ENCODE results near the gene RHAG.
"Not testable (repeated sequence)": the region's sequence is repeated elsewhere in the genome, so short reads cannot be mapped to it uniquely, and the experiment has no call there.

Gene RHAG

DNA sequence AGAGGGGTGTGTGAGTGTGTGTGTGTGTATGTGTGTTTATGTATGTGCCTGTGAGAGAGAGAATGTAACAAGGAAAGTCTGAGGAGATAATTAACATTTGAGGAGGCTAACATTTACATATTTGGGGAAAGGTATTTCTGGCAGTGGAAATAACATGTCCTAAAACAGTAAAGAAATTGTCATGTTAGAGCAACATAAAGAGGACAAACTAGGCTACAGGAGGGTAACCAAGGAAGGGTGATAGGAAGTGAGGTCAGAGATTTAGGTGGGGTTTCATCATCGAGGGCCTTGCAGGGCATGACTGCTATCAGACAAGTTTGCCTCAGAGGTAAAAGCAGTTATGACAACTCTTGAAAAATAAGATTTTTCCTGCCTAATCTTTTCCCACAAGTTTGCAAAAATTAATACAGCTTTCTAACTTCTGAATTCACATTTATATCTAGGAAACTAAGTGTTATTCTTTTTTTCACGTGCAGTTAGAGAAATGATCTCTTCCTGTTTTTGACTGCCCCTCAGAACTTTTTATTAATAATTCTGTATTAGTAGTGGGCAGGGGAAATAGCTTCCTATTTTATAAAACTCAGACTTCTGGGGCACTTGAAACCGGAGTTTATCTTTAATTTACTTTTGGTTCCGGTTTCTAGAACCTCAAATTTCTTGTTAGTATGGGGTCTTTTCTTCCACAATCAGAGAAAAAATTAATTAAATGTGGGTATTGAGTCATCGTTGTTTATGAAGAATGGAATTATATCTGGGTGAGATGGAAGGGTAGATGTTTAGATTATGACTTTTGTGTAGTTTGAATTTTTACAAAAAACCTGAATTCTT is 30.5 kb upstream of the RHAG start:
- DNase-seq (ENCODE audit: low spot score) = no peak
- Histone ChIP-seq H4K8ac (ENCODE audit: low read depth, low read length) (no peak overlapping the region), H3K79me1 (ENCODE audit: low read depth, low read length) (no peaks in the 10 kb centered on the region), H2AK5ac (ENCODE audit: low read depth, low read length) (no peak overlapping the region), H3K14ac (ENCODE audit: low read length) (no peak overlapping the region), H3K27me3 (ENCODE audit: control insufficient read depth in 3 of 3, insufficient read depth in 3 of 3, low read depth in 1 of 3, low read length in 3 of 3) (no peaks in the 10 kb centered on the region), H4K91ac (ENCODE audit: low read depth, low read length, poor library complexity) (no peak overlapping the region), H3K18ac (ENCODE audit: low read length) (no peak overlapping the region), H3K4me1 (ENCODE audit: control insufficient read depth in 2 of 2, insufficient read depth in 1 of 2, low read depth in 1 of 2, low read length in 2 of 2) (peaks cover 0 to 2% of the 10 kb centered on the region in 2 donors), H3K4ac (ENCODE audit: low read length) (no peak overlapping the region), H3K36me3 (replicated peaks in 1 of 2; ENCODE audit: control insufficient read depth in 2 of 2, insufficient read depth in 2 of 2, low read length in 2 of 2) (no peaks in the 10 kb centered on the region), H2BK12ac (ENCODE audit: low read length) (no peak overlapping the region), H3K9me3 (replicated peaks in 1 of 2; ENCODE audit: control insufficient read depth in 2 of 2, insufficient read depth in 1 of 2, low read depth in 1 of 2, low read length in 2 of 2) (no peaks in the 10 kb centered on the region), H2BK5ac (ENCODE audit: low read length) (no peak overlapping the region), H3K4me2 (ENCODE audit: insufficient read depth, low read length, poor library complexity, severe bottlenecking) (no peak overlapping the region), H3K9ac (ENCODE audit: low read depth, low read length, poor library complexity) (no peak overlapping the region), H3K4me3 (ENCODE audit: low read length in 2 of 2) (no peak overlapping the region), H3K27ac (replicated peaks; ENCODE audit: low read length) (no peak overlapping the region), H2BK120ac (ENCODE audit: low read depth, low read length) (no peak overlapping the region), H2AFZ (ENCODE audit: low read length) (no peak overlapping the region), H2BK15ac (ENCODE audit: low read length) (no peak overlapping the region), H3K23ac (ENCODE audit: low read depth, low read length, poor library complexity) (no peak overlapping the region)
- WGBS, 2 donors (ENCODE audit: extremely low coverage in 2 of 2, insufficient read length in 2 of 2, insufficient replicate concordance in 1 of 2) = 100% methylated on average over 1 of the region's 5 CpGs; no CpG with 5 or more reads in 1 of the 2 donors

DNA sequence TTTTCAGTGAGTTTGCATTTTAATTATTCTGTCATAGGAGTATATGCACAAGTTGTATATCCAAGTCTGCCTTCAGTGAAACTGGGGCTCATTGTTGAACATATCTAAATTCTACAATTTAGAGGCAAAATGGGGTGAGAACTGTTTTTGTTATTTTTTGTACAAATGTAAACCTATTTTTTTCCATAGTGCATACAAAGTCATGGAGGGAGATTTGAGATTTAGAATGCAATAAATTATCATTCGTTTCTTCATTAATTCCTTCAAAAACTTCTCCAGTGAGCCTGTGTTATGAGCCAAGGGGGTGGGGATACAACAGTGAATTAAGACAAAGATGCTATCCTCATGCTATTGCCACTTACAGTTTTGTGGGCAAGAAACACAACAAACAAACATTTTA is 29.8 kb upstream of the RHAG start:
- Histone ChIP-seq H4K91ac (ENCODE audit: low read depth, low read length, poor library complexity) (no peak overlapping the region), H3K14ac (ENCODE audit: low read length) (no peak overlapping the region), H3K23ac (ENCODE audit: low read depth, low read length, poor library complexity) (no peak overlapping the region), H3K4me1 (ENCODE audit: control insufficient read depth in 2 of 2, insufficient read depth in 1 of 2, low read depth in 1 of 2, low read length in 2 of 2) (peaks cover 0 to 2% of the 10 kb centered on the region in 2 donors), H3K4ac (ENCODE audit: low read length) (no peak overlapping the region), H3K9ac (ENCODE audit: low read depth, low read length, poor library complexity) (no peak overlapping the region), H3K9me3 (replicated peaks in 1 of 2; ENCODE audit: control insufficient read depth in 2 of 2, insufficient read depth in 1 of 2, low read depth in 1 of 2, low read length in 2 of 2) (no peaks in the 10 kb centered on the region), H2BK12ac (ENCODE audit: low read length) (no peak overlapping the region), H4K8ac (ENCODE audit: low read depth, low read length) (no peak overlapping the region), H2BK5ac (ENCODE audit: low read length) (no peak overlapping the region), H2BK120ac (ENCODE audit: low read depth, low read length) (no peak overlapping the region), H2AK5ac (ENCODE audit: low read depth, low read length) (no peak overlapping the region), H3K27ac (replicated peaks; ENCODE audit: low read length) (no peak overlapping the region), H3K36me3 (replicated peaks in 1 of 2; ENCODE audit: control insufficient read depth in 2 of 2, insufficient read depth in 2 of 2, low read length in 2 of 2) (no peaks in the 10 kb centered on the region), H3K18ac (ENCODE audit: low read length) (no peak overlapping the region), H2AFZ (ENCODE audit: low read length) (no peak overlapping the region), H2BK15ac (ENCODE audit: low read length) (no peak overlapping the region), H3K27me3 (ENCODE audit: control insufficient read depth in 3 of 3, insufficient read depth in 3 of 3, low read depth in 1 of 3, low read length in 3 of 3) (no peaks in the 10 kb centered on the region), H3K4me3 (ENCODE audit: low read length in 2 of 2) (no peak overlapping the region), H3K4me2 (ENCODE audit: insufficient read depth, low read length, poor library complexity, severe bottlenecking) (no peak overlapping the region), H3K79me1 (ENCODE audit: low read depth, low read length) (no peaks in the 10 kb centered on the region)
- WGBS, 2 donors (ENCODE audit: extremely low coverage in 2 of 2, insufficient read length in 2 of 2, insufficient replicate concordance in 1 of 2) = no CpG with 5 or more reads among the region's 1 CpG
- no peak for DNase-seq (ENCODE audit: low spot score)

DNA sequence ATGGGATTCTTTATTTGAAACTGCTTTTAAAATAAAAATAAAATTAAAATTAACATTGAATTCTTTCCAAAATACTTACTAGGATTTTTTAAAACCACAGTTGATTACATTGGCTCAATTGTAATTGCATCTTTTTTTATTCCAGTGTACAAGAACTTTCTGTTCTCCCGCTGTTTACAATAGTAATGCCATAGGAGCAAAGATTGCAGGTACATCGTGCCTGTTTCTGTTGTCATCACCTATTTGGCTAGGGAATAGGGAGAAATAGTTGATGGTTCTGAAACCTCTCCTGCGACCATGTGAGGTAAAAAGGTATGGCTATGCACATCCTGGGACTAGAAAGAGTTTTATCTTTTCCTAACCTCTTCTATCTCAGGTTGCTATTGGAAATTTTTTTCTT is 28.2 kb upstream of the RHAG start:
- no CpG with 5 or more reads among the region's 3 CpGs for WGBS, 2 donors (ENCODE audit: extremely low coverage in 2 of 2, insufficient read length in 2 of 2, insufficient replicate concordance in 1 of 2)
- no peak overlapping the region for H2BK12ac ChIP-seq (ENCODE audit: low read length)

DNA sequence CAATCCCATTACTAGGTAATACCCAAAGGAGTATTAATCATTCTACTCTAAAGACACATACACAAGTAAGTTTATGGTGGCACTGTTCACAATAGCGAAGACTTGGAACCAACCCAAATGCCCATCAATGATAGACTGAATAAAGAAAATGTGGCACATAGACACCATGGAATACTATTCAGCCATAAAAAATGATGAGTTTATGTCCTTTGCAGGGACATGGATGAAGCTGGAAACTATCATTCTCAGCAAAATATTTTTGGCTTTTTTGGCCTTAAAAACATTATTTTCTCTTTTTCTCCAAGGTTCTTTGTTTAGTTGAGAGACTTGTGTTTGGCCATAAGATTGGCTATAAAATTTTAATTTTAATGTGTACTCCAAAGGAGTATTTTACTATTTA is 27.4 kb upstream of the RHAG start:
- H3K27ac ChIP-seq (replicated peaks; ENCODE audit: low read length); H3K27me3 ChIP-seq (ENCODE audit: control insufficient read depth in 3 of 3, insufficient read depth in 3 of 3, low read depth in 1 of 3, low read length in 3 of 3); H3K4ac ChIP-seq (ENCODE audit: low read length); H3K4me2 ChIP-seq (ENCODE audit: insufficient read depth, low read length, poor library complexity, severe bottlenecking); H3K18ac ChIP-seq (ENCODE audit: low read length); H3K9ac ChIP-seq (ENCODE audit: low read depth, low read length, poor library complexity); H3K14ac ChIP-seq (ENCODE audit: low read length); H2BK5ac ChIP-seq (ENCODE audit: low read length); H2BK12ac ChIP-seq (ENCODE audit: low read length); H2AK5ac ChIP-seq (ENCODE audit: low read depth, low read length); H4K8ac ChIP-seq (ENCODE audit: low read depth, low read length); H2AFZ ChIP-seq (ENCODE audit: low read length); H3K4me3 ChIP-seq (ENCODE audit: low read length in 2 of 2); DNase-seq (ENCODE audit: low spot score); H3K4me1 ChIP-seq (ENCODE audit: control insufficient read depth in 2 of 2, insufficient read depth in 1 of 2, low read depth in 1 of 2, low read length in 2 of 2); H3K79me1 ChIP-seq (ENCODE audit: low read depth, low read length); H2BK120ac ChIP-seq (ENCODE audit: low read depth, low read length); H3K23ac ChIP-seq (ENCODE audit: low read depth, low read length, poor library complexity); H4K91ac ChIP-seq (ENCODE audit: low read depth, low read length, poor library complexity); H3K9me3 ChIP-seq (replicated peaks in 1 of 2; ENCODE audit: control insufficient read depth in 2 of 2, insufficient read depth in 1 of 2, low read depth in 1 of 2, low read length in 2 of 2); H3K36me3 ChIP-seq (replicated peaks in 1 of 2; ENCODE audit: control insufficient read depth in 2 of 2, insufficient read depth in 2 of 2, low read length in 2 of 2); H2BK15ac ChIP-seq (ENCODE audit: low read length): not testable (repeated sequence)
- WGBS, 2 donors (ENCODE audit: extremely low coverage in 2 of 2, insufficient read length in 2 of 2, insufficient replicate concordance in 1 of 2) = no CpG with 5 or more reads among the region's 1 CpG

More for the DNA sequence above, 28.2 kb upstream of the RHAG start:
- no peak overlapping the region for H3K4me3 ChIP-seq (ENCODE audit: low read length in 2 of 2)
- DNase-seq (ENCODE audit: low spot score) = no peak
- H3K27ac ChIP-seq (replicated peaks; ENCODE audit: low read length) = no peak overlapping the region
- no peak overlapping the region for H3K14ac ChIP-seq (ENCODE audit: low read length)
- H3K4ac ChIP-seq (ENCODE audit: low read length) = no peak overlapping the region
- no peak overlapping the region for H2BK120ac ChIP-seq (ENCODE audit: low read depth, low read length)
- no peak overlapping the region for H2AFZ ChIP-seq (ENCODE audit: low read length)
- H2AK5ac ChIP-seq (ENCODE audit: low read depth, low read length) = no peak overlapping the region
- H3K18ac ChIP-seq (ENCODE audit: low read length) = no peak overlapping the region
- H2BK5ac ChIP-seq (ENCODE audit: low read length) = no peak overlapping the region
- H2BK15ac ChIP-seq (ENCODE audit: low read length) = no peak overlapping the region
- no peak overlapping the region for H3K9ac ChIP-seq (ENCODE audit: low read depth, low read length, poor library complexity)
- H3K23ac ChIP-seq (ENCODE audit: low read depth, low read length, poor library complexity) = no peak overlapping the region
- H3K9me3 ChIP-seq (replicated peaks in 1 of 2; ENCODE audit: control insufficient read depth in 2 of 2, insufficient read depth in 1 of 2, low read depth in 1 of 2, low read length in 2 of 2) = no peaks in the 10 kb centered on the region
- H3K79me1 ChIP-seq (ENCODE audit: low read depth, low read length) = no peaks in the 10 kb centered on the region
- no peaks in the 10 kb centered on the region for H3K27me3 ChIP-seq (ENCODE audit: control insufficient read depth in 3 of 3, insufficient read depth in 3 of 3, low read depth in 1 of 3, low read length in 3 of 3)
- no peak overlapping the region for H3K4me2 ChIP-seq (ENCODE audit: insufficient read depth, low read length, poor library complexity, severe bottlenecking)
- H3K4me1 ChIP-seq (ENCODE audit: control insufficient read depth in 2 of 2, insufficient read depth in 1 of 2, low read depth in 1 of 2, low read length in 2 of 2) = peaks cover 0 to 2% of the 10 kb centered on the region in 2 donors
- no peaks in the 10 kb centered on the region for H3K36me3 ChIP-seq (replicated peaks in 1 of 2; ENCODE audit: control insufficient read depth in 2 of 2, insufficient read depth in 2 of 2, low read length in 2 of 2)
- no peak overlapping the region for H4K91ac ChIP-seq (ENCODE audit: low read depth, low read length, poor library complexity)
- H4K8ac ChIP-seq (ENCODE audit: low read depth, low read length) = no peak overlapping the region

All from neuronal stem cell (in vitro differentiated cells).